Calu3 (cell line): ENCODE results near the gene LITAFD. TPM values are rescaled to one million over a fixed set of nuclear protein-coding genes. Genes with fewer than 3 reads are reported as not detected.

Experiments used
- BruUV-seq: library from RNA; stranded (reverse); fragments of 400-500 nt; replicated peaks from 2 replicates; lab custom pipeline; 2021; lab: Mats Ljungman, UMichigan
- CTCF ChIA-PET: fragments of 300-600 bp; sonication (Branson Sonifier 250); formaldehyde crosslinking; loops from one replicate; lab custom pipeline; 2022; ENCODE audit warnings: antibody characterized with exemption; lab: Charles Lee
- DNase-seq: peaks from one replicate; pipeline ENCODE4 v3.0.0; 2022
- H3K27ac Mint-ChIP-seq: one replicate; pipeline ENCODE4 v1.8.0; 2022; ENCODE audit warnings: mixed read lengths; ENCODE audit not compliant: unreplicated experiment
- H3K27me3 Mint-ChIP-seq: one replicate; pipeline ENCODE4 v1.8.0; 2022; ENCODE audit warnings: mixed read lengths; ENCODE audit not compliant: unreplicated experiment
- H3K36me3 Mint-ChIP-seq: one replicate; pipeline ENCODE4 v1.8.0; 2022; ENCODE audit warnings: mild to moderate bottlenecking, moderate library complexity, mixed read lengths; ENCODE audit not compliant: insufficient read depth, unreplicated experiment
- H3K4me1 Mint-ChIP-seq: one replicate; pipeline ENCODE4 v1.8.0; 2022; ENCODE audit warnings: mild to moderate bottlenecking, low read depth, mixed read lengths; ENCODE audit not compliant: unreplicated experiment
- H3K4me3 Mint-ChIP-seq: one replicate; pipeline ENCODE4 v1.8.0; 2022; ENCODE audit warnings: mild to moderate bottlenecking, low read depth, moderate library complexity, mixed read lengths; ENCODE audit not compliant: unreplicated experiment
- H3K9me3 Mint-ChIP-seq: one replicate; pipeline ENCODE4 v1.8.0; 2022; ENCODE audit warnings: low read depth, mixed read lengths; ENCODE audit not compliant: unreplicated experiment
- intact Hi-C: fragments of 100-400 bp; cut with micrococcal nuclease; formaldehyde crosslinking; loops from one replicate; pipeline ENCODE4 v1.10.0; 2022; ENCODE audit not compliant: unreplicated experiment
- total RNA-seq: library from RNA; stranded (reverse); gene quantifications from 2 replicates; pipeline ENCODE4 v1.2.3, GENCODE V29; 2022
- TF ChIP-seq, protein P1 (sequence below): fragments of 200-600 bp; IDR thresholded peaks from one replicate; pipeline ENCODE4 v1.8.0; 2022; ENCODE audit warnings: antibody characterized with exemption; ENCODE audit not compliant: unreplicated experiment

Gene LITAFD
- total RNA-seq, 1 experiment from 2014 or later, result not detected

DNA sequence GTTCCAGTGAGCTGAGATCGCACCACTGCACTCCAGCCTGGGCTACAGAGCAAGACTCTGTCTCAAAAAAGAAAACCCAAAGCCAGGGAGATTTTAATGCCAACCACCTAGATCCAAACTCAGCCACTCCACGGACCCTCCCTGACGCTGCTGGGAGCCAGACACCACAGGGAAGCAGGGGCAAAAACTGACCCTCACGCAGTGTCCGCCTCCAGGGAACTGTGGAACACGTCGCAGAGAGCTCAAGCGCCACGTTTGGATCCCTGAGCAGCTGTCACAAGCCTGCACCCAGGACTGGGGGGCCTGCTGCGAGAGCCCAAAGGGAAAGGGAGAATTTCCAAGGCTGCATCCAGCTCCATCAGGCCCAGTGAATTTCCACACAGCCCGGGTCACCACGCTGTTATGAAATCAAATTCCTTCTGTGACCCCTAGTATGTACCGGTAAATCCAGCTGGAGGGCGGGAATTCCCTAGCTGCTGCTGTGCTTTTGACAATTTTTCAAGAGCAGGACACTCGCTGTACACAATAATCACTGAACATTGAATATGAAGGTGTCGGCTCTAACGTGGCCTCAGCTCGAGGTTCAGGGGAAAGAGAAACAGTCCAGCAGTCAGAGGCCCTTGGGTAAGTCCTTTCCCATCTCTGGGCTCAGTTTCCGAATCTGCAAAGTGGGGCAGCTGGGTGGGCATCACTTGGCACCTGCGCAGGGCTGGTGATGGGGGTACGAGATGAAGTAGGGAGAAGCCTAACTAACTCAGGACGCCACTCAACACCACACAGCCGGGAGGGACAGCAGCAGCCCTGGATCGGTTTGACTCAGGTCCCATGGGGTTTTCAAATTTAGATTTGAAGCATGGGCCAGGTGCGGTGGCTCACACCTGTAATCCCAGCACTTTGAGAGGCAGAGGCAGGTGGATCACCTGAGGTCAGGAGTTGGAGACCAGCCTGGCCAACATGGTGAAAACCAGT lies 22.0 kb upstream of the LITAFD start:
- no TSS peak for BruUV-seq
- Mint-ChIP-seq H3K4me3 (peak overlapping the region; percentile 41), H3K4me1 (peaks cover 55% of the 10 kb centered on the region), H3K36me3 (peaks cover 94% of the 10 kb centered on the region), H3K27ac (peak overlapping the region; percentile 63), H3K27me3 (no peaks in the 10 kb centered on the region), H3K9me3 (no peaks in the 10 kb centered on the region)
- peak; percentile 57 for DNase-seq
- CTCF ChIA-PET, result interaction anchor here (1.0 kb wide), 1 partner anchor 149 kb away, joined by 3 read pairs; no protein-coding TSS in a partner anchor
- TF ChIP-seq, protein P1, sequence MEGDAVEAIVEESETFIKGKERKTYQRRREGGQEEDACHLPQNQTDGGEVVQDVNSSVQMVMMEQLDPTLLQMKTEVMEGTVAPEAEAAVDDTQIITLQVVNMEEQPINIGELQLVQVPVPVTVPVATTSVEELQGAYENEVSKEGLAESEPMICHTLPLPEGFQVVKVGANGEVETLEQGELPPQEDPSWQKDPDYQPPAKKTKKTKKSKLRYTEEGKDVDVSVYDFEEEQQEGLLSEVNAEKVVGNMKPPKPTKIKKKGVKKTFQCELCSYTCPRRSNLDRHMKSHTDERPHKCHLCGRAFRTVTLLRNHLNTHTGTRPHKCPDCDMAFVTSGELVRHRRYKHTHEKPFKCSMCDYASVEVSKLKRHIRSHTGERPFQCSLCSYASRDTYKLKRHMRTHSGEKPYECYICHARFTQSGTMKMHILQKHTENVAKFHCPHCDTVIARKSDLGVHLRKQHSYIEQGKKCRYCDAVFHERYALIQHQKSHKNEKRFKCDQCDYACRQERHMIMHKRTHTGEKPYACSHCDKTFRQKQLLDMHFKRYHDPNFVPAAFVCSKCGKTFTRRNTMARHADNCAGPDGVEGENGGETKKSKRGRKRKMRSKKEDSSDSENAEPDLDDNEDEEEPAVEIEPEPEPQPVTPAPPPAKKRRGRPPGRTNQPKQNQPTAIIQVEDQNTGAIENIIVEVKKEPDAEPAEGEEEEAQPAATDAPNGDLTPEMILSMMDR, result no peak
- intact Hi-C loops, result no loop called here

DNA sequence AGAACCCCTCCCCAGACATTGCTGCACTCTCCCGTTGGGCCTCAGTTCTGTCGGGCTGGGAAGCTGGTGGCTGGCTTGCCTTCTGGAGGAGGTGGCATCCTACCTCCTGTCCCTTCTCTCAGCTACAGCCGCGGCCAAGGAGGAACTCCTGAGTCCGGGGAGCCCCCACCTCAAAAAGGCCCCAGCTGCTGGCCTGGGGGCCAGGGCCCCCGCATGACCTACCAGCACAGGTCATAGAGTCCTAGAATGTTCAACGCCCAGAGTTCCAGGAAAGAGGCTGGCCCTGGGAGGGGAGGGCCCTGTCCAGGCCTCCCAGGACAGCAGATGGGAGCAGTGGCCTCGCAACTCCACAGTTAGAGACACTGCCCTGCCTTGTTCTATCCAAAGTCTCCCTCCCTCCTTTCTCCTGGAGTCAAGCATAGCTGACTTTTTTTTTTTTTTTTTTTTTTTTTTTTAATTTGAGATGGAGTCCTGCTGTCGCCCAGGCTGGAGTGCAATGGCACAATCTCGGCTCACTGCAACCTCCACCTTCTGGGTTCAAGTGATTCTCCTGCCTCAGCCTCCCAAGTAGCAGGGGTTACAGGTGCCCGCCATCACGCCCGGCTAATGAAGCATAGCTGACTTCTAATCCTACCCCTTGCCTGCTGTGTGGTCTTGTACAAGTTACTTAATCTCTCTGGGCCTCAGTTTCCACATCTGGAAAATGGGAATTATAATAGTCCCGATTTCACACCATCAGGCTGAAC lies 20.4 kb upstream of the LITAFD start:
- Mint-ChIP-seq H3K27me3 (no peaks in the 10 kb centered on the region), H3K4me3 (no peak overlapping the region), H3K36me3 (peaks cover 97% of the 10 kb centered on the region), H3K9me3 (no peaks in the 10 kb centered on the region), H3K4me1 (peaks cover 71% of the 10 kb centered on the region), H3K27ac (peak overlapping the region; percentile 92)
- CTCF ChIA-PET, result interaction anchor here (0.6 to 1.0 kb wide), 2 partner anchors 38 to 147 kb away, joined by 3 read pairs; no protein-coding TSS in a partner anchor
- TF ChIP-seq, protein P1, result no peak
- intact Hi-C loops, result no loop called here
- no peak for DNase-seq
- no TSS peak for BruUV-seq

DNA sequence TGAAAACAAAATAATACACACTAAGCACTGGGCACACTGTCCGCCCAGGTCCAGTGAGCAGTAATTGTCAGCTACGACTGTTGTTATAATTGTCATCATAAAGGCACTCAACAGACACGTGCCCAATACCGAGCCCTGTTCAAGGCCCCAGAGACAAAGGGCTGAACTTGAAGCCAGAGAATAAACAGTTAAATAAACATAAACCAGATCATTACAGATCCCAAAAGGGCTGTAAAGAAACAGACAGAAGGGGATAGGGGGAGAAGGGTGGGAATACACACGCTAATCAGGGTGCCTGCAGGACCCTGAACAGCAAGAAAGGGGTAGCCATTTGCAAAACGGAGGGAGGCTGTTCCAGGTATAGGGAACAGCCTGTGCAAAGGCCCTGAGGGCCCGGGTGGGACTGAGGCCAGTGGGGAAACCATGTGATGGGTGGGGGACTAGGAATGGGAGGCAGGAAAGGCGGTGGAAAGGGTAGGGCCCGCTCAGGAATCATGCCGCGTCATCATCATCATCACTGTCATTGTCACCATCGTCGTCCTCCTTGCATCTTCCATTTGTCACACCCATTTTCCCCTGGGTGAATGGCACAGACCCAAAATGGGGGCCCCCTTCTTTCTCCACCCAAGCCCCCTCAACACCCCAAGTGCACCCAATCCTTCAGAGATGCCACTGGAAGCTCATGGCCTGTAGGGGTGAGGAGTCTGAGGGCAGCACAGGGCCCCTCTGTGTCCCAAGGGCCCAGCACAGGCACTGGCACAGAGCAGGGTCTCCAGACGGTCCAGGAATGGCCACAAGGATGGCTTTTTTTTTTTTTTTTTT lies 19.6 kb upstream of the LITAFD start:
- H3K4me1 Mint-ChIP-seq, result peaks cover 78% of the 10 kb centered on the region
- TF ChIP-seq, protein P1, result no peak
- no peak for DNase-seq
- no TSS peak for BruUV-seq
- intact Hi-C loops, result no loop called here
- H3K27me3 Mint-ChIP-seq, result no peaks in the 10 kb centered on the region
- H3K36me3 Mint-ChIP-seq, result peaks cover 97% of the 10 kb centered on the region
- CTCF ChIA-PET, result interaction anchor here (1.7 to 2.4 kb wide), 2 partner anchors 18 to 23 kb away, joined by 7 to 15 read pairs; no protein-coding TSS in a partner anchor
- H3K9me3 Mint-ChIP-seq, result no peaks in the 10 kb centered on the region
- H3K27ac Mint-ChIP-seq, result peak overlapping the region; percentile 92
- H3K4me3 Mint-ChIP-seq, result peak overlapping the region; percentile 31
